Suprapubic skin (tissue), 4 donors: Measurements from ENCODE around the gene USF1. TPM values are rescaled to one million over a fixed set of nuclear protein-coding genes. Genes with fewer than 3 reads are reported as not detected.

Experiments used
- DNase-seq, 2 donors: peaks; one replicate each; pipeline ENCODE4 v3.0.0-alpha.2; 2019; ENCODE audit warnings: low spot score in 2 of 2
- H3K27ac ChIP-seq: fragments of 200-600 bp; sonication (generic); one replicate; pipeline ENCODE4 v1.5.1; 2019
- H3K27me3 ChIP-seq: fragments of 200-600 bp; sonication (generic); one replicate; pipeline ENCODE4 v1.5.1; 2019
- H3K36me3 ChIP-seq: fragments of 200-600 bp; sonication (generic); one replicate; pipeline ENCODE4 v1.5.1; 2019
- H3K4me1 ChIP-seq: fragments of 200-600 bp; sonication (generic); one replicate; pipeline ENCODE4 v1.5.1; 2019
- H3K4me3 ChIP-seq: fragments of 200-600 bp; sonication (generic); one replicate; pipeline ENCODE4 v1.5.1; 2019; ENCODE audit warnings: mild to moderate bottlenecking
- H3K9me3 ChIP-seq: fragments of 200-600 bp; sonication (generic); one replicate; pipeline ENCODE4 v1.5.1; 2019
- EP300 ChIP-seq: sonication (generic); formaldehyde crosslinking; IDR thresholded peaks from one replicate; pipeline ENCODE4 v1.6.1; 2017; ENCODE audit warnings: antibody characterized with exemption
- POLR2A ChIP-seq, 2 donors: fragments of 450-650 bp; IDR thresholded peaks; one replicate each; pipeline ENCODE4 v1.6.1; 2017; ENCODE audit warnings: antibody characterized with exemption in 2 of 2, mild to moderate bottlenecking in 2 of 2, moderate library complexity in 2 of 2
- POLR2AphosphoS5 ChIP-seq, 3 donors: sonication (generic); formaldehyde crosslinking; IDR thresholded peaks; one replicate each; pipeline ENCODE4 v1.6.1; 2017; ENCODE audit warnings: antibody characterized with exemption in 3 of 3
- WGBS: methylation state at CpG from one replicate; pipeline ENCODE4 v1.1.5; 2018; 5-methylcytosine and 5-hydroxymethylcytosine counted together
- total RNA-seq, 4 donors: library from RNA; depleted of rRNA; stranded (reverse); fragments of >200 nt; gene quantifications; one replicate each; pipeline ENCODE4 v1.1.0, GENCODE V29; 2016
- TF ChIP-seq, protein P1 (sequence below), 2 donors: fragments of 200-600 bp in 1 of 2; fragments of 450-650 bp in 1 of 2; sonication (generic) in 1 of 2; IDR thresholded peaks; one replicate each; pipeline ENCODE4 v1.5.1; 2016 to 2019; ENCODE audit warnings: antibody characterized with exemption in 2 of 2, mild to moderate bottlenecking in 1 of 2, moderate library complexity in 1 of 2

Gene USF1
- total RNA-seq, 4 donors from 2014 or later = 33.9 to 88.7 (median 43.7) TPM

DNA sequence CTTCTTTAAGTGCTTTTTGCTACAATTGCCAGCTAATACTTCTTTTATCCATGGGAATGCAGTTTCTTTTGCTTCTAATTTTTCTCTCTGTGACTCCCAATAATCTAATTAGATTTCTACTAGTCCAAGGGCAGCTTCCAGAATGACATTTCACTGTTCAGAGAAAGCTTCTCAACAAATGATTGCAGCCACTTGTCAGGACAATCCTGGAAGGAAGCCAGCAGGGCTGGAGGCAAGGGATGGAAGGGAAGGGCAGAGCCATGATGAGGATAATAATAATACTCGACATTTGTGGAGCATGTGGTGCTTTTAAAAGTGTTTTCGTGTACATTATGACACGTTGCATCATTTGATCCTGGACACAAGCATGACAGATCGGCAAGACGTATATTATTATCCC is 44.3 kb downstream of the USF1 start:
- peaks cover 14% of the 10 kb centered on the region for H3K4me1 ChIP-seq
- WGBS = 64% methylated on average over 5 of the region's 5 CpGs
- DNase-seq = no peak
- H3K4me3 ChIP-seq = no peak overlapping the region
- no peak overlapping the region for H3K27ac ChIP-seq
- H3K9me3 ChIP-seq = no peaks in the 10 kb centered on the region
- TF ChIP-seq POLR2A (IDR thresholded peaks at IDR 0.05) (no peak), EP300 (no peak), POLR2AphosphoS5 (IDR thresholded peaks at IDR 0.05) (no peak)
- TF ChIP-seq, protein P1, sequence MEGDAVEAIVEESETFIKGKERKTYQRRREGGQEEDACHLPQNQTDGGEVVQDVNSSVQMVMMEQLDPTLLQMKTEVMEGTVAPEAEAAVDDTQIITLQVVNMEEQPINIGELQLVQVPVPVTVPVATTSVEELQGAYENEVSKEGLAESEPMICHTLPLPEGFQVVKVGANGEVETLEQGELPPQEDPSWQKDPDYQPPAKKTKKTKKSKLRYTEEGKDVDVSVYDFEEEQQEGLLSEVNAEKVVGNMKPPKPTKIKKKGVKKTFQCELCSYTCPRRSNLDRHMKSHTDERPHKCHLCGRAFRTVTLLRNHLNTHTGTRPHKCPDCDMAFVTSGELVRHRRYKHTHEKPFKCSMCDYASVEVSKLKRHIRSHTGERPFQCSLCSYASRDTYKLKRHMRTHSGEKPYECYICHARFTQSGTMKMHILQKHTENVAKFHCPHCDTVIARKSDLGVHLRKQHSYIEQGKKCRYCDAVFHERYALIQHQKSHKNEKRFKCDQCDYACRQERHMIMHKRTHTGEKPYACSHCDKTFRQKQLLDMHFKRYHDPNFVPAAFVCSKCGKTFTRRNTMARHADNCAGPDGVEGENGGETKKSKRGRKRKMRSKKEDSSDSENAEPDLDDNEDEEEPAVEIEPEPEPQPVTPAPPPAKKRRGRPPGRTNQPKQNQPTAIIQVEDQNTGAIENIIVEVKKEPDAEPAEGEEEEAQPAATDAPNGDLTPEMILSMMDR (IDR thresholded peaks at IDR 0.05) = no peak
- no peaks in the 10 kb centered on the region for H3K27me3 ChIP-seq
- peaks cover 32% of the 10 kb centered on the region for H3K36me3 ChIP-seq

DNA sequence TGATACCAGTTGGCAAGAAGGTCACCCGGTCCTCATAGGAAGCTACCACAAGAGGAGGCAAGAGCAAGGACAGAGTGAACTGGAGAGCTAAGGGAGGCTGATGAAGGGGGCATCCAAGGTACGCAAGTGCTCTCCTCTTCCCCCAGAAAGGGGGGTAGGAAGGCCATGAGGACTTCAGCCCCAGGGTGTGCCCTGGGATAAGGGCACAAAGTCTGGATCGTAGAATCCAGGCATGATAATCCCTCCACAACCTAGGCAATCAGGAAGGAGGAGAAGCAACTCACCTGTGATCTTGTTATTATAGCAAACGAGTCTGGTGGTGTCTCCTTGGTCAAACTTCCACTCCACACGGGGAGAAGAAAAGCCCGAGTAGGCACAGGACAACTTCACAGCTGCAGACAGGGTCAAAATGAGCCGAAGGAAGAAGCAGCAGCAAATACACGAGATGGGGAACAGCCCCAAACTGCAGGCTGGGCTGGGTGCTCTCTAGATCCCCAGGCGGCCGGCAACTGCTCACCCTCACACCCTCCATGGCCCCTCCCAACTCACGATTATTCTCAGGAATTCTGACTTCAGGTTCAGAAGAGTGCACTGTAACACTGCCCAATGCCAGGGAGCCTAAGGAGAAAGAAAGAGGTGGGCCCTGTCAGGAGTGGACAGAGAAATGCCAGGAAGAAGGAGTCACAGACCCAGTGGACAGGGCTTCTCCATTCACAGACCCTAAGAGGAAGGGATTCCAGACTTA is 44.9 kb downstream of the USF1 start:
- TF ChIP-seq, protein P1 (IDR thresholded peaks at IDR 0.05) = no peak
- no peak for TF ChIP-seq POLR2AphosphoS5 (IDR thresholded peaks at IDR 0.05)
- no peak for TF ChIP-seq POLR2A (IDR thresholded peaks at IDR 0.05)
- TF ChIP-seq EP300 = no peak
- H3K9me3 ChIP-seq = no peaks in the 10 kb centered on the region
- 82% methylated on average over 11 of the region's 11 CpGs for WGBS
- no peak overlapping the region for H3K4me3 ChIP-seq
- H3K4me1 ChIP-seq = peaks cover 14% of the 10 kb centered on the region
- no peak overlapping the region for H3K27ac ChIP-seq
- DNase-seq = no peak
- no peaks in the 10 kb centered on the region for H3K27me3 ChIP-seq
- H3K36me3 ChIP-seq = peaks cover 32% of the 10 kb centered on the region

DNA sequence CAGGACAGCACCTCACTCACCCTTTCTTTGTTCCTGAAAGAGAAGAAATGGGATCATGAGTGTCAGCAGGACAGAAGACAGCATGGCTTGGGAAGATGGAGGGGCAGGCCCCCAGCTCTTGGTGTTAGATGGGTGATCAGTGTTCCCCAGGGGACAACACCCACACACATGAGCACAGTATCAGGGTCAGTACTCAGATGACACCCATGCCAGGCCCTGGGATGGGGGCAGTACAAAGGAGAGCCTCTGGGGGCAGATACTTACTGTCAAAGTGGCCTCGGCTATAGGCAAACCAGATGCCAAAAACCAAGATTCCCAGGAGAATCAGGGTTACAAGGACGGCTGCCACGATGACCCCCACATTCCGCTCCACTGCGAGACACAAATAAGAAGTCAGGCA is 46.4 kb downstream of the USF1 start:
- Histone ChIP-seq H3K36me3 (peaks cover 32% of the 10 kb centered on the region), H3K9me3 (no peaks in the 10 kb centered on the region), H3K27me3 (no peaks in the 10 kb centered on the region), H3K27ac (no peak overlapping the region), H3K4me1 (peaks cover 14% of the 10 kb centered on the region), H3K4me3 (no peak overlapping the region)
- WGBS = 97% methylated on average over 5 of the region's 5 CpGs
- TF ChIP-seq, protein P1 (IDR thresholded peaks at IDR 0.05) = no peak
- TF ChIP-seq POLR2A (IDR thresholded peaks at IDR 0.05) = no peak
- no peak for TF ChIP-seq EP300
- TF ChIP-seq POLR2AphosphoS5 (IDR thresholded peaks at IDR 0.05) = no peak
- DNase-seq = no peak

DNA sequence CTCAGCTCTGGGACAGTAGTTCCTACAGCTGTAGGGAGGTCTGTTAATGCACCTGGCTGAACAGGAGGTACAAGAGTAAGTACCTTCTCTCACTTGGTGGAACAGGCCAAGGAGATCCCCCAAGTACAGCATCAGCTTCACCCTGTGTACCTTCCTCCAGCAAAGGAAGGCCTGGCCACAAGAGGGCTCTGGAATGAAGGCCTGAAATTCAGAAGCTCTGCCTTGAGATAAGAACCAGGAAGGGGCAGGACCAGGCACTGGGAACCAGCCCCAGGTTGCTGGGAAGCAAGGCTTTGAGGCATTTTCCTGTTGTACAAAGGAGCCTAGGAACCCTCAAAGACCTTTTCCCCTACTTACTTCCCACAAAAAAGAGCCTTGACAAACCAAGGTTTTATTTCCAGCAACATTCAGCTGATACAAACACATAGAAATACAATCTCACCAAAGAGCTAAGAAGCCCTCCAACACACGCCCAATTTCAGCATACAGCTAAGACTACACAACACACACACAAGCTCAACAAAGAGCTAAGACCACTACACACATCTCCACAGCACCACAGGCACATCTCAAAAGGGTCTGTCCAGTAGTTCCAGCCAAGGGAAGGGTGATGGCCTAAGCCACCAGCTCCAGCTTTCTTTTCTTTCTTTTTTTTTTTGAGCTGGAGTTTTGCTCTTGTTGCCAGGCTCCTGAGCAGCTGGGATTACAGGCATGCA is 48.3 kb downstream of the USF1 start:
- H3K4me1 ChIP-seq = peaks cover 13% of the 10 kb centered on the region
- DNase-seq = no peak

DNA sequence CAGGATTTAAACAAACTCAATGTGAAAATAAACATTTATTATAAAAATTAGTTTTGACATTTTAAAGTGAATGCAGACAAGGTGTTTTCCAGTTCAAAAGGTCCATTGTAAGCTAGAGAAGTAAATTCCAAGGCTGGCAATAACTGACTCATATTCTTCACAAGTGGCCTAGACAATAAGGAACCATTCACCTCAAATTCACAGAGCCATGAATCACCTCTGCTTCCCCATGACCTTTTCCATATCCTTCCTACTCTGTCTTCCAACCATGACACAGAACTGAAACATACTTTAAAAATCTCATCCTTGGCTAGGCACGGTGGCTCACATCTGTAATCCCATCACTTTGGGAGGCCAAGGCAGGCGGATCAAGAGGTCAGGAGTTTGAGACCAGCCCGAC is 49.6 kb downstream of the USF1 start:
- H3K36me3 ChIP-seq = peaks cover 32% of the 10 kb centered on the region
- no peak overlapping the region for H3K27ac ChIP-seq
- no peaks in the 10 kb centered on the region for H3K9me3 ChIP-seq
- DNase-seq = no peak
- WGBS = 96% methylated on average over 3 of the region's 3 CpGs
- TF ChIP-seq POLR2A (IDR thresholded peaks at IDR 0.05) (no peak), EP300 (no peak), POLR2AphosphoS5 (IDR thresholded peaks at IDR 0.05) (no peak)
- TF ChIP-seq, protein P1 (IDR thresholded peaks at IDR 0.05) = no peak
- H3K27me3 ChIP-seq = no peaks in the 10 kb centered on the region
- H3K4me1 ChIP-seq = peaks cover 5% of the 10 kb centered on the region
- no peak overlapping the region for H3K4me3 ChIP-seq

More for the DNA sequence above, 48.3 kb downstream of the USF1 start:
- no peaks in the 10 kb centered on the region for H3K27me3 ChIP-seq
- H3K27ac ChIP-seq = peak overlapping the region; percentile 59
- peaks cover 32% of the 10 kb centered on the region for H3K36me3 ChIP-seq
- TF ChIP-seq, protein P1 (IDR thresholded peaks at IDR 0.05) = peak in 1 of 2 donors; percentile 61
- no peak for TF ChIP-seq POLR2AphosphoS5 (IDR thresholded peaks at IDR 0.05)
- WGBS = 74% methylated on average over 1 of the region's 1 CpG
- no peak overlapping the region for H3K4me3 ChIP-seq
- H3K9me3 ChIP-seq = no peaks in the 10 kb centered on the region
